ENCODE measurements around the gene SLC44A4.
"Not testable (repeated sequence)": the region's sequence is repeated elsewhere in the genome, so short reads cannot be mapped to it uniquely, and the experiment has no call there.

The SLC44A4 gene

GRCh38 chr6:31858707-31859106 is 20.1 kb downstream of the SLC44A4 start:
- DNase-seq (ENCODE audit: low spot score), result no peak

DNA sequence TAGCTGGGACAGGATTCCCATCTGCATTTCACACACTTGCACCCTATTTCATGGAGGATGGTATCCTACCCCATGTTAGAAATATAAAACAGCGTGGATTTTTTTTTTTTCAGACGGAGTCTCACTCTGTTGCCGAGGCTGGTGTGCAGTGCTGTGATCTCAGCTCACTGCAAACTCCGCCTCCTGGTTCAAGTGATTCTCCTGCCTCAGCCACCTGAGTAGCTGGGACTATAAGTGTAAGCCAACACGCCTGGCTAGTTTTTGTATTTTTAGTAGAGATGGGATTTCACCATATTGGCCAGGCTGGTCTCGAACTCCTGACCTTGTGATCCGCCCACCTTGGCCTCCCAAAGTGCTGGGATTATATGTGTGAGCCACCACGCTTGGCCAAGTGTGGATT is 21.0 kb downstream of the SLC44A4 start:
- DNase-seq (ENCODE audit: low spot score), result not testable (repeated sequence)

DNA sequence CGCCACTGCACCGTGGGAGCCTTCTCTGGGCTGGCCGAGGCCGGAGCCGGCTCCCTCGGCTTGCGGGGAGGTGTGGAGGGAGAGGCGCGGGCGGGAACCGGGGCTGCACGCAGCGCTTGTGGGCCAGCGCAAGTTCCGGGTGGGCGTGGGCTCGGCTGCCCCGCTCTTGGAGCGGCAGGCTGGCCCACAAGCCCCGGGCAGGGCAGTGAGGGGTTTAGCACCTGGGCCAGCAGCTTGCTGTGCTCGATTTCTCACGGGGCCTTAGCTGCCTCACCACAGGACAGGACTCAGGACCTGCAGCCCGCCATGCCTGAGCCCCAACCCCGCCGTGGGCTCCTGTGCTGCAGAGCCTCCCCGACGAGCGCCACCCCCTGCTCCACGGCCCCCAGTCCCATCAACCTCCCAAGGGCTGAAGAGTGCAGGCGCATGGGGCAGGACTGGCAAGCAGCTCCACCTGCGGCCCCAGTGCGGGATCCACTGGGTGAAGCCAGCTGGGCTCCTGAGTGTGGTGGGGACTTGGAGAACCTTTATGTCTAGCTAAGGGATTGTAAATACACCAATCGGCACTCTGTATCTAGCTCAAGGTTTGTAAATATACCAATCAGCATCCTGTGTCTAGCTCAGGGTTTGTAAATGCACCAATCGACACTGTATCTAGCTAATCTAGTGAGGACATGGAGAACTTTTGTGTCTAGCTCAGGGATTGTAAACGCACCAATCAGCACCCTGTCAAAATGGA is 26.6 kb downstream of the SLC44A4 start:
- DNase-seq (ENCODE audit: low spot score), result not testable (repeated sequence)

DNA sequence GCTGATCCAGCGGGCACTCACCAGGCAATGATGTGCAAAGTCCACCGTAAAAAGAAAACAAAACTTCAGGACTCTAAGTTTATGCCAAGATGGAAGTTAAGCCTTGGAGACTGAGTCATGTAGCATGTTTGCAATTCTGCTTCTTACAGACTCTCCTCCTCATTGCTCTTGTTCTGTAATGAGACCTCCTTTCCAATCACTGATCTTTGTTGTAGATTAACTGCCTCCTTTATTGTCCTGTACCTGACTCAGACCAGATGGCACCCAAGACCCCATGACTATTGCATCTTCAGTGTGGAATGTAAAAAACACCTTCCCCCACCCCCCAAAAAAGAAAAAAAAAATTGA is 27.3 kb downstream of the SLC44A4 start:
- no peak for DNase-seq (ENCODE audit: low spot score)

- DNase-seq (ENCODE audit: low spot score), result no peak
These were observed 27.9 kb downstream of the SLC44A4 start for GRCh38 chr6:31850765-31851484.

- no peak for DNase-seq (ENCODE audit: low spot score)
These were observed 31.4 kb downstream of the SLC44A4 start for GRCh38 chr6:31847276-31847978.

- DNase-seq (ENCODE audit: low spot score), result no peak
These were observed 34.3 kb downstream of the SLC44A4 start for GRCh38 chr6:31844507-31844906.

DNA sequence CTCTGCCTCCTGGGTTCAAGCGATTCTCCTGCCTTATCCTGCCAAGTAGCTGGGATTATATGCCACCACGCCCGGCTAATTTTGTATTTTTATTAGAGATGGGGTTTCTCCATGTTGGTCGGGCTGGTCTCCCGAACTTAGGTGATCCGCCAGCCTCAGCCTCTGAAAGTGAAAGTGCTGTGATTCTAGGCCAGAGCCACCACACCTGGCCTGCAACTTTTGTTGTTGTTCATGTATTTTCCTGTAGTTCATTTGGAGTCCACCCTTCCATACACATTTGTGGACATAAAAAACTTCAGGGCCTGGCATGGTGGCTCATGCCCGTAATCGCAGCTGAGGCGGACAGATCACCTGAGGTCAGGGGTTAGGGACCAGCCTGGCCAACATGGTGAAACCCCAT is 36.7 kb downstream of the SLC44A4 start:
- DNase-seq (ENCODE audit: low spot score), result no peak

DNA sequence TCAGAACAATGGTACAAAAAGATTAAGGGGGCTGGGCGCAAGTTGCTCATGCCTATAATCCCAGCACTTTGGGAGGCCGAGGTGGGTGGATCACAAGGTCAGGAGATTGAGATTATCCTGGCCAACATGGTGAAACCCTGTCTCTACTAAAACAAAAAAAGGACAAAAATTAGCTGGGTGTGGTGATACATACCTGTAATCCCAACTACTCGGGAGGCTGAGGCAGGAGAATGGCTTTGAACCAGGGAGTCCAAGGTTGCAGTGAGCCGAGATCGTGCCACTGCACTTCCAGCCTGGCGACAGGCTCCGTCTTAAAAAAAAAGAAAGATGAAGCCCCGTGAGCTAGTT is 39.0 kb downstream of the SLC44A4 start:
- not testable (repeated sequence) for DNase-seq (ENCODE audit: low spot score)

GRCh38 chr6:31838968-31839367 is 39.8 kb downstream of the SLC44A4 start:
- no peak for DNase-seq (ENCODE audit: low spot score)

DNA sequence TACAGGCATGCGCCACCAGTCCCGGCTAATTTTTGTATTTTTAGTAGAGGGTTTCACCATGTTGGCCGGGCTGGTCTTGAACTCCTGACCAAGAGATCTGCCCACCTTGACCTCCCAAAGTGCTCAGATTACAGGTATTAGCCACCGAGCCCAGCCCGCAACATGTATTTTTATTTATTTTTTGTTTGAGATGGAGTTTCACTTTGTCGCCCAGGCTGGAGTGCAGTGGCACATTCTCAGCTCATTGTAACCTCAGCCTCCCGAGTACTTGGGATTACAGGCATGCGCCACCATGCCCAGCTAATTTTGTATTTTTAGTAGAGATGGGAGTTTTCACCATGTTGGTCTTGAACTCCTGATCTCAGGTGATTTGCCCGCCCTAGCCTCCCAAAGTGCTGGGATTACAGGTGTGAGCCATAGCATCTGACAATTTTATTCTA is 40.7 kb downstream of the SLC44A4 start:
- not testable (repeated sequence) for DNase-seq (ENCODE audit: low spot score)

DNA sequence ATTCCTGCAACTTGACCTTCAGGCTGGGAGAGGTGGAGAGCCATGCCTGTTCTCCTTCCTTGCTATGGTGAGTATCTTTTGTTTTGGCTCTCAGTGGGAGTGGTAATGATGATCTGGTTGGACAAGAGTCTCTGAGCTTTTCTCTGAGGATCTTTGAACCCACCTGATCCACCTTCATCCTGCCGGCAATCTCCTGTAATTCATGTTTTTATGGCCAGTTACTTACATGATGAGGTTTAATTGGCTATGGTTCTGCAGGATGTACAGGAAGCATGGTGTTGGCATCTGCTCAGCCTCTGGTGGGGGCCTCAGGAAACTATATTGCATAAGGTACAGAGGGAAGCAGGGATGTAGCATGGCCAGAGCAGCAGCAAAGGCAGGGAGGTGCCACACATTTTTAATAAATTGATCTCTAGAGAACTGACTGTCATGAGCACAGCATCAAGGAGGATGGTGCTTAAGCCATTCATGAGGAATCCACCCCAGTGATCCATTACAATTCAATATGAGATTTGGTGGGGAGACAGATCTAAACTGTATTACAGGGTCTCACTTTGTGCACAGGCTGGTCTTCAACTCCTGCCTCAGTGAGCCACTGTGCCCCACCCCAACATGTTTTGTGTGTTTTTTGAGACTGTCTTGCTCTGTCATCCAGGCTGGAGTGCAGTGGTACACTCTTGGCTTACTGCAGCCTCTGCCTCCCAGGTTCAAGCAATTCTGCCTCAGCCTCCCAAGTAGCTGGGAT is 41.3 kb downstream of the SLC44A4 start:
- no peak for DNase-seq (ENCODE audit: low spot score)

- no peak for DNase-seq (ENCODE audit: low spot score)
These were observed 42.1 kb downstream of the SLC44A4 start for GRCh38 chr6:31836474-31837368.

- no peak for DNase-seq (ENCODE audit: low spot score)
These were observed 42.7 kb downstream of the SLC44A4 start for GRCh38 chr6:31836047-31836473.

DNA sequence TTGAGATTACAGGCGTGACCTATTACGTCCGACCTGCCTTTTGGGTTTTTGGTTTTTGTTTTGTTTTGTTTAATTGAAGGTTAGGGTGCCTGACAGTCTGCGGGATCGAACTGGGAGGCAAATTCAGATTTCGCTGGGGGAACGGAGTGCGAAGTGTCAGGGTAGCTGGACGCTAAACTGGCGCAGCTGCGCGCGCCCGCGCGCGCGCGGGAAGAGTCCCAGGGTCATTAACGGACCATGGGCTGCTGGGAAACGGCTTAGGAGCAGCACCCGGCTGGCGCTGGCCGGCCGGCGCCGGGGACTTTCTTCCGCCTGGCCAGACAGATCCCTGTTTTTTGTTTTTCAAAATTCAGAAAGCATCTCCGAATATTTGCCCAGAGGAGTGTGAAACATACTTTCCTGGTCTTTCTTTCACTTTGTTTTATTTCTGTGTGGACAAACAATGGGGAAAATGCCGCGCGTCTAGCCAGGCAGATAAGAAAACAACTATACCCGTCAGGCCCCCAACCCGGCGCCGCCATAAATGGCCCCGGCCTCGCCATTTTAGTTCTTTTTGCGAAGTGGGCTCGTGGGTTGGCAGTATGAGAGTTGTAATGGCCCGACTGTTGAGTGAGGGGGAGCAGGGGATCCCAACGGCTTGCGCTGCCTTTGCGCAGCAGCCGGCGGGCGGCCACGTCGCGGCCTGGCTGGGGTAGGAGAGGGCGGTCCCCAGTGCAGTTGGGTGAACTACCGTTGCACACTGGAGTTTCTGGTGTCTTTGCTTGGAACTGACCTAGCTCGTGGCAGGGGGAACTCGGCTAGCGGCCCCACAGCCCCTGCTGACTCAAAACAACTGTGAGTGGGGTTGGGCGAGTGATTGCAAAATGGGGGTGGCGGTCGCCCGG is 44.2 kb downstream of the SLC44A4 start:
- peak; percentile 90 for DNase-seq (ENCODE audit: low spot score)

- no peak for DNase-seq (ENCODE audit: low spot score)
These were observed 47.2 kb downstream of the SLC44A4 start for GRCh38 chr6:31831350-31832215.

DNA sequence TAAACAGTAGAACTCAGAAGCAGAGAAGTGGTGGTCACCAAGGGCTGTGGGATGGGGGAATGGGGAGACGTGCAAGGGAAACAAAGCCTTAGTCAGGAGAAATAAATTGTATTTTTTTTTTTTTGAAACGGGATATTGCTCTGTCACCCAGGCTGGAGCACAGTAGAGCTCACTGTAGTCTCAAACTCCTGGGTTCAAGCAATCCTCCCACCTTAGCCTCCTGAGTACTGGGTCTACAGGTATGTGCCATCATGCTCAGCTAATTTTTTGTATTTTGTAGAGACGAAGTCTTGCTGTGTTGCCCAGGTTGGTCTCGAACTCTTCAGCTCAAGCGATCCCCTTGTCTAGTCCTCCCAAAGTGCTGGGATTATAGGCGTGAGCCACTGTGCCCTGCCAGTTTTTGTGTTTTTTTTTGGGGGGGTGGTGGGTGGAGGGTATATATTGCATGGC is 47.9 kb downstream of the SLC44A4 start:
- DNase-seq (ENCODE audit: low spot score), result no peak

DNA sequence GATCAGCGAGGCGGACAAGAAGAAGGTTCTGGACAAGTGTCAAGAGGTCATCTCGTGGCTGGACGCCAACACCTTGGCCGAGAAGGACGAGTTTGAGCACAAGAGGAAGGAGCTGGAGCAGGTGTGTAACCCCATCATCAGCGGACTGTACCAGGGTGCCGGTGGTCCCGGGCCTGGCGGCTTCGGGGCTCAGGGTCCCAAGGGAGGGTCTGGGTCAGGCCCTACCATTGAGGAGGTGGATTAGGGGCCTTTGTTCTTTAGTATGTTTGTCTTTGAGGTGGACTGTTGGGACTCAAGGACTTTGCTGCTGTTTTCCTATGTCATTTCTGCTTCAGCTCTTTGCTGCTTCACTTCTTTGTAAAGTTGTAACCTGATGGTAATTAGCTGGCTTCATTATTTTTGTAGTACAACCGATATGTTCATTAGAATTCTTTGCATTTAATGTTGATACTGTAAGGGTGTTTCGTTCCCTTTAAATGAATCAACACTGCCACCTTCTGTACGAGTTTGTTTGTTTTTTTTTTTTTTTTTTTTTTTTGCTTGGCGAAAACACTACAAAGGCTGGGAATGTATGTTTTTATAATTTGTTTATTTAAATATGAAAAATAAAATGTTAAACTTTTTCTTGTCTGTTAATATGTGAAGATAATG is 49.0 kb downstream of the SLC44A4 start:
- peak; percentile 66 for DNase-seq (ENCODE audit: low spot score)

Measured in putamen (tissue), 1 donor.